GM12878 (cell line): ENCODE data around the gene MYO18B. TPM values are rescaled to one million over a fixed set of nuclear protein-coding genes. Genes with fewer than 3 reads are reported as not detected.

Experiments
- ATAC-seq: fragments of 200-7000 bp; cut with Tn5 transposase; 3 replicates; pipeline ENCODE4 v1.9.1; 2020; ENCODE audit warnings: mild to moderate bottlenecking, moderate library complexity
- BruUV-seq: library from RNA; stranded (reverse); fragments of 400-500 nt; replicated peaks from 2 replicates; lab custom pipeline; 2021; lab: Mats Ljungman, UMichigan
- CTCF ChIA-PET: fragments of 300-600 bp; sonication (Branson Sonifier 250); formaldehyde crosslinking; extraction: SDS; loops from one replicate; lab custom pipeline; 2021; ENCODE audit warnings: inconsistent platforms; lab: Yijun Ruan, JAX
- POLR2A ChIA-PET: fragments of 350-600 bp; formaldehyde crosslinking; extraction: SDS; loops from one replicate; lab custom pipeline; 2021; ENCODE audit warnings: inconsistent platforms; lab: Charles Lee
- RAD21 ChIA-PET: fragments of 300-600 bp; sonication (Branson Sonifier 250); formaldehyde crosslinking; loops from one replicate; lab custom pipeline; 2023; ENCODE audit warnings: antibody characterized with exemption; ENCODE audit not compliant: unreplicated experiment; lab: Charles Lee
- SMC1A ChIA-PET: fragments of 300-600 bp; sonication (Branson Sonifier 250); formaldehyde crosslinking; loops from one replicate; lab custom pipeline; 2023; ENCODE audit not compliant: unreplicated experiment, uncharacterized antibody; lab: Charles Lee
- DNase-seq: peaks from one replicate; pipeline ENCODE4 v3.0.0-alpha.2; 2011; ENCODE audit warnings: low read depth, low spot score
- FAIRE-seq: peaks from 3 replicates; lab custom pipeline; 2011; peaks lifted over from hg19 to GRCh38; lab: Jason Lieb, UNC
- H2AFZ ChIP-seq: 2 replicates; pipeline ENCODE4 v1.6.0; 2011; ENCODE audit warnings: low read depth, low read length, control low read depth; ENCODE audit not compliant: control insufficient read depth
- H3K27ac ChIP-seq: 2 replicates; pipeline ENCODE4 v1.5.1; 2011; ENCODE audit warnings: control low read depth; ENCODE audit not compliant: control insufficient read depth, insufficient read depth
- H3K27me3 ChIP-seq, 2 experiments: replicated peaks in 1 of 2; 2 replicates each; pipeline versions ENCODE4 v1.6.0 to v1.6.1; 2011; ENCODE audit warnings: low read length in 1 of 2; ENCODE audit not compliant: control insufficient read depth in 2 of 2, insufficient read depth in 2 of 2
- H3K36me3 ChIP-seq, 2 experiments: 2 replicates each; pipeline ENCODE4 v1.5.1; 2011; ENCODE audit warnings: low read length in 1 of 2; ENCODE audit not compliant: control insufficient read depth in 2 of 2, insufficient read depth in 2 of 2
- H3K4me1 ChIP-seq: 2 replicates; pipeline ENCODE4 v1.6.1; 2011; ENCODE audit warnings: mild to moderate bottlenecking, low read length, moderate library complexity, mixed read lengths; ENCODE audit not compliant: control insufficient read depth, insufficient read depth
- H3K4me2 ChIP-seq: 2 replicates; pipeline ENCODE4 v1.6.0; 2011; ENCODE audit warnings: control low read depth; ENCODE audit not compliant: control insufficient read depth, insufficient read depth
- H3K4me3 ChIP-seq: fragments of 200-600 bp; sonication (generic); 2 replicates; pipeline ENCODE4 v1.5.1; 2016
- H3K79me2 ChIP-seq: 2 replicates; pipeline ENCODE4 v1.6.0; 2011; ENCODE audit warnings: low read length; ENCODE audit not compliant: control insufficient read depth, insufficient read depth
- H3K9ac ChIP-seq: 2 replicates; pipeline ENCODE4 v1.8.0; 2011; ENCODE audit warnings: low read length, control low read depth, mixed read lengths; ENCODE audit not compliant: control insufficient read depth, insufficient read depth
- H3K9me3 ChIP-seq: replicated peaks from 3 replicates; pipeline ENCODE4 v1.5.1; 2011; ENCODE audit warnings: mild to moderate bottlenecking, low read length; ENCODE audit not compliant: control insufficient read depth, insufficient read depth
- H4K20me1 ChIP-seq: 2 replicates; pipeline ENCODE4 v1.6.0; 2011; ENCODE audit not compliant: control insufficient read depth, insufficient read depth
- CEBPB ChIP-seq, 2 experiments: fragments of 150-350 bp in 1 of 2; IDR thresholded peaks; 2 replicates each; pipeline ENCODE4 v1.6.1; 2012 to 2014; ENCODE audit warnings: low read depth in 2 of 2, low read length in 2 of 2, borderline replicate concordance in 1 of 2, inconsistent platforms in 1 of 2
- E4F1 ChIP-seq: fragments of 450-650 bp; IDR thresholded peaks from 2 replicates; pipeline ENCODE4 v1.6.1; 2018; ENCODE audit warnings: borderline replicate concordance, mild to moderate bottlenecking; ENCODE audit not compliant: partially characterized antibody
- HDGF ChIP-seq: fragments of 450-650 bp; IDR thresholded peaks from 2 replicates; pipeline ENCODE4 v1.6.1; 2016; ENCODE audit warnings: antibody characterized with exemption
- IRF4 ChIP-seq: IDR thresholded peaks from 2 replicates; pipeline ENCODE4 v1.6.1; 2011; ENCODE audit warnings: low read depth, low read length
- NKRF ChIP-seq: fragments of 450-650 bp; conservative IDR thresholded peaks from 2 replicates; pipeline ENCODE4 v1.6.1; 2017; ENCODE audit warnings: mild to moderate bottlenecking, moderate library complexity
- NRF1 ChIP-seq: conservative IDR thresholded peaks from 2 replicates; pipeline ENCODE4 v1.6.1; 2011; ENCODE audit warnings: mild to moderate bottlenecking, low read depth, low read length, improper control_type of control experiment
- RB1 ChIP-seq: fragments of 450-650 bp; formaldehyde crosslinking; IDR thresholded peaks from 2 replicates; pipeline ENCODE4 v1.6.1; 2017; ENCODE audit warnings: mild to moderate bottlenecking, borderline replicate concordance
- RBBP5 ChIP-seq: fragments of 200-600 bp; sonication (generic); conservative IDR thresholded peaks from 2 replicates; pipeline ENCODE4 v1.6.1; 2016
- RFX5 ChIP-seq: IDR thresholded peaks from 2 replicates; pipeline ENCODE4 v1.6.1; 2011; ENCODE audit warnings: low read depth, low read length, improper control_type of control experiment
- SKIL ChIP-seq: fragments of 450-650 bp; IDR thresholded peaks from 2 replicates; pipeline ENCODE4 v1.6.1; 2017; ENCODE audit warnings: mild to moderate bottlenecking, low read depth, inconsistent platforms; ENCODE audit not compliant: poor library complexity, severe bottlenecking
- SPI1 ChIP-seq: IDR thresholded peaks from 2 replicates; pipeline ENCODE4 v1.6.1; 2011; ENCODE audit warnings: low read depth, mild to moderate bottlenecking, low read length, moderate library complexity, borderline replicate concordance; ENCODE audit not compliant: insufficient read depth
- TCF12 ChIP-seq: IDR thresholded peaks from 2 replicates; pipeline ENCODE4 v1.6.1; 2011; ENCODE audit warnings: low read depth, mild to moderate bottlenecking, low read length
- WGBS: methylation state at CpG from one replicate; pipeline ENCODE4 v1.1.6; 2016; ENCODE audit warnings: low lambda C conversion rate; ENCODE audit not compliant: insufficient replicate concordance, insufficient coverage; ENCODE audit errors: missing lambda C conversion rate; 5-methylcytosine and 5-hydroxymethylcytosine counted together
- in situ Hi-C: fragments of 300-500 bp; cut with MboI; formaldehyde crosslinking; loops from 9 replicates; pipeline ENCODE4 v1.14.3; 2018; ENCODE audit warnings: mixed read lengths
- intact Hi-C: fragments of 100-400 bp; cut with micrococcal nuclease; formaldehyde crosslinking; loops from one replicate; pipeline ENCODE4 v1.14.2; 2022; ENCODE audit not compliant: unreplicated experiment
- polyA plus RNA-seq, 11 experiments: library from polyadenylated mRNA; depleted of rRNA in 4 of 11; unstranded in 6 of 11; stranded (reverse) in 5 of 11; fragments of >200 nt; fragmentation: Nextera tagmentation in 4 of 11; fragmentation: Illumina TruSeq in 1 of 11; extraction: Ambion mirVana in 4 of 11; extraction: Trizol in 1 of 11; gene quantifications; 1 replicate in 1 of 11; 2 replicates in 10 of 11; pipeline versions ENCODE4 v1.2.1 to v1.2.3, GENCODE V29; 2011 to 2016; ENCODE audit warnings: inconsistent platforms in 2 of 11, missing spikeins in 2 of 11, low read depth in 1 of 11
- total RNA-seq, 4 experiments: library from RNA; depleted of rRNA in 3 of 4; stranded (reverse); fragments of >200 nt in 3 of 4; fragmentation: Illumina TruSeq in 1 of 4; extraction: Trizol in 1 of 4; gene quantifications; 2 replicates each; pipeline versions ENCODE4 v1.2.1 to v1.2.3, GENCODE V29; 2013 to 2021

MYO18B gene
- total and polyA plus RNA-seq, 10 of the 15 experiments (the other 5 are each of a cell fraction or from before 2014, with no cell fraction given): 0.05 to 2.1 (median 0.51) TPM; not detected in 1

- H3K4me2 ChIP-seq: no peak overlapping the region
- H3K27me3 ChIP-seq: no peaks in the 10 kb centered on the region; a peak in 2 of 4 replicates
- H3K79me2 ChIP-seq: no peaks in the 10 kb centered on the region
- in situ Hi-C loops: no loop called here
- H3K9ac ChIP-seq: no peak overlapping the region
- ChIA-PET SMC1A (no interaction called here), POLR2A (no interaction called here), CTCF (interaction anchor here (1.2 kb wide), 1 partner anchor 13 kb away, joined by 3 read pairs; no protein-coding TSS in a partner anchor), RAD21 (no interaction called here)
- BruUV-seq: no TSS peak
- no peaks in the 10 kb centered on the region; the same call in 2 of the 3 replicates for H3K9me3 ChIP-seq
- no peak overlapping the region for H3K4me3 ChIP-seq
- 41% methylated on average over 4 of the region's 4 CpGs for WGBS
- intact Hi-C loops: no loop called here
- DNase-seq (no peak), FAIRE-seq (no peak), ATAC-seq (no peak)
- no peak overlapping the region for H3K27ac ChIP-seq
- no peaks in the 10 kb centered on the region for H3K4me1 ChIP-seq
- H2AFZ ChIP-seq: no peak overlapping the region
- no peaks in the 10 kb centered on the region for H3K36me3 ChIP-seq
- H4K20me1 ChIP-seq: no peaks in the 10 kb centered on the region
- TF ChIP-seq RFX5 (no peak), NKRF (no peak), SKIL (no peak), NRF1 (no peak), HDGF (no peak), TCF12 (no peak), E4F1 (no peak), RBBP5 (no peak), CEBPB (IDR thresholded peaks at IDR 0.05; ENCODE audit: borderline replicate concordance in 1 of 2, low read depth in 2 of 2, low read length in 2 of 2) (no peak), IRF4 (no peak), SPI1 (no peak), RB1 (no peak)
Measured at GRCh38 chr22:25900880-25901279, 158.9 kb downstream of the MYO18B start.
